Omental fat pad (tissue), 4 donors: ENCODE results near the gene TYK2. TPM values are rescaled to one million over a fixed set of nuclear protein-coding genes. Genes with fewer than 3 reads are reported as not detected.

Source experiments
- small RNA-seq: library from RNA; depleted of rRNA; stranded (forward); fragments of <200 nt; gene quantifications from one replicate; pipeline ENCODE3, GENCODE V24; 2016
- total RNA-seq, 4 donors: library from RNA; depleted of rRNA; stranded (reverse); fragments of >200 nt; gene quantifications; one replicate each; pipeline ENCODE4 v1.1.0, GENCODE V29; 2016

TYK2 gene
- total RNA-seq, 4 donors from 2014 or later, result 60.2 to 137 (median 76.9) TPM

Small RNA genes lying within 50 kb of the gene (small RNA-seq; reads per million reads assigned to genes)
- not detected for gene AC011511.1
- gene AC011511.4, result not detected

Other genes with a start within 250 kb of the TYK2 start
- 10 to 100 TPM; 38.4 to 84.7 (median 50.2) TPM for gene DNMT1, start 185.6 kb downstream of the TYK2 start, total RNA-seq
- 10 to 100 TPM; 15.1 to 16.8 (median 15.9) TPM for gene S1PR2, start 149.2 kb downstream of the TYK2 start, total RNA-seq
- 10 to 100 TPM; 44.6 to 73.3 (median 65.7) TPM for gene MRPL4, start 128.4 kb downstream of the TYK2 start, total RNA-seq
- gene ICAM1, start 109.5 kb downstream of the TYK2 start, total RNA-seq, result 100 to 1,000 TPM in 2 of 4 donors, 10 to 100 TPM in 2; 20.7 to 286 (median 81.0) TPM
- gene ICAM4, start 93.6 kb downstream of the TYK2 start, total RNA-seq, result 1 to 10 TPM in 3 of 4 donors, under 1 TPM in 1; 0.82 to 7.5 (median 2.0) TPM
- gene ICAM5, start 90.6 kb downstream of the TYK2 start, total RNA-seq, result 1 to 10 TPM in 1 of 4 donors, under 1 TPM in 3; 0.31 to 1.1 (median 0.53) TPM
- 1 to 10 TPM in 1 of 4 donors, under 1 TPM in 3; 0.19 to 2.4 (median 0.94) TPM for gene ZGLP1, start 70.8 kb downstream of the TYK2 start, total RNA-seq
- gene FDX2, start 64.6 kb downstream of the TYK2 start, total RNA-seq, result 10 to 100 TPM in 3 of 4 donors, 1 to 10 TPM in 1; 9.0 to 26.2 (median 17.8) TPM
- 10 to 100 TPM; 12.4 to 23.9 (median 15.8) TPM for gene RAVER1, start 47.0 kb downstream of the TYK2 start, total RNA-seq
- 10 to 100 TPM in 1 of 4 donors, 1 to 10 TPM in 3; 7.7 to 41.1 (median 9.4) TPM for gene ICAM3, start 40.9 kb downstream of the TYK2 start, total RNA-seq
- 100 to 1,000 TPM; 146 to 308 (median 195) TPM for gene CDC37, start 23.0 kb upstream of the TYK2 start, total RNA-seq
- gene PDE4A, start 40.0 kb upstream of the TYK2 start, total RNA-seq, result 10 to 100 TPM in 3 of 4 donors, 1 to 10 TPM in 1; 9.8 to 30.3 (median 16.2) TPM
- gene KEAP1, start 122.8 kb upstream of the TYK2 start, total RNA-seq, result 10 to 100 TPM; 53.2 to 65.6 (median 59.3) TPM
- gene S1PR5, start 136.9 kb upstream of the TYK2 start, total RNA-seq, result under 1 TPM; 0.47 to 0.72 (median 0.56) TPM
- 10 to 100 TPM; 12.9 to 16.6 (median 15.4) TPM for gene ATG4D, start 163.3 kb upstream of the TYK2 start, total RNA-seq
- 10 to 100 TPM in 3 of 4 donors, 1 to 10 TPM in 1; 9.1 to 36.3 (median 16.3) TPM for gene KRI1, start 185.4 kb upstream of the TYK2 start, total RNA-seq
- 10 to 100 TPM in 1 of 4 donors, 1 to 10 TPM in 3; 2.9 to 21.4 (median 7.5) TPM for gene CDKN2D, start 188.4 kb upstream of the TYK2 start, total RNA-seq
- 1 to 10 TPM in 3 of 4 donors, not detected in 1; 1.8 to 8.2 (median 2.4) TPM for gene AP1M2, start 206.7 kb upstream of the TYK2 start, total RNA-seq
- gene SLC44A2, start 245.0 kb upstream of the TYK2 start, total RNA-seq, result 100 to 1,000 TPM in 2 of 4 donors, 10 to 100 TPM in 2; 49.3 to 114 (median 85.0) TPM